Activated naive CD4-positive, alpha-beta T cell treated with anti-CD3 and anti-CD28 coated beads, Interleukin-2, amount 50 U/mL, for 72 hours (primary cell): Measurements from ENCODE around the gene NSUN4. TPM values are rescaled to one million over a fixed set of nuclear protein-coding genes. Genes with fewer than 3 reads are reported as not detected.

ENCODE experiments used
- ATAC-seq, 2 donors: fragments of 150-1000 bp; cut with Tn5 transposase; 2 replicates each; pipeline ENCODE4 v1.10.0; 2021; ENCODE audit warnings: mild to moderate bottlenecking in 2 of 2, moderate library complexity in 2 of 2
- DNase-seq, 2 donors: peaks; one replicate each; pipeline ENCODE4 v3.0.0; 2021 to 2022; ENCODE audit warnings: low spot score in 2 of 2
- H3K27ac Mint-ChIP-seq, 2 donors: one replicate each; pipeline ENCODE4 v1.8.0; 2022; ENCODE audit warnings: mild to moderate bottlenecking in 2 of 2, mixed read lengths in 2 of 2
- H3K36me3 Mint-ChIP-seq, 2 donors: one replicate each; pipeline ENCODE4 v1.8.0; 2022; ENCODE audit warnings: mixed read lengths in 2 of 2
- H3K9me3 Mint-ChIP-seq, 2 donors: one replicate each; pipeline ENCODE4 v1.8.0; 2022; ENCODE audit warnings: mixed read lengths in 2 of 2
- total RNA-seq, 2 donors: library from RNA; stranded (reverse); gene quantifications; one replicate each; pipeline ENCODE4 v1.2.3, GENCODE V29; 2022

NSUN4 gene
- 10 to 100 TPM; 28.2 to 30.2 TPM for total RNA-seq

DNA sequence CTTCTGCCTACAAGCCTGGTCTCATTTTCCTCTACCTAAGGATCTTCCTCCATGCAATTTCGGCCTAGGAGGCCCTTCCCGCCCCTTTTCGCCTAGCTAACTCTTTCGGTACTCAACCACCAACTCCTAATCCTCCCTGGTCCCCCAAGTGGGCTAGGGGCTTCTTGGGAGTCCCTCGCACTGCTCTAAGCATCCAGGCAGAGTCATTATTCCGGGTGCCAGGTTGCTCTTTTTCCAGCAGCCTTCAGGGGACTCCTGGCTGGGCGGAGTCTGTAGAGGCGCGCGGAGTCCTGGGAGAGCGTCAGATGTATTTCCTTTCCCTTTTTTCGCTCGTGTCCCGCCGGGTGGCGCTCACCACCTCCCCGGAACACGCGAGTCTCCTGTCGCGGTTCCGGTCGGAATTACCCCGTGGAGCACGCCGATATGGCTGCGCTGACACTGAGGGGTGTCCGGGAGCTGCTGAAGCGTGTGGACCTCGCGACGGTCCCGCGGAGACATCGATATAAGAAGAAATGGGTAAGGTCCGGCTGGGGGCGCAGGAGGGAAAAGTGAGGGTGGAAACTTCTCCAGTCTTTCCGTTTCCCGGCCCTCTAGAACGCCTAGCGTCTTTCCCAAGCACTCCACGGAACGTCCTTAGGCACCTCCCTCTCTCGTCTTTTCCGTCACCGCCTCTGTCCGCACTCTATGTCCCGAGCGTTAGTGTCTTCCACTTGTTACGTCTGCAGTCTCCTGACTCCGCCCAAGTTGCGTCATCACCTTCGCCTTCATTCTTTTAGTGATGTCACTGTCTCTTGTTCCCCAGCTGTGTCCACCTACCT, at the start of gene NSUN4:
TSS of gene NSUN4 (plus strand) at position 404 of the 818 bp plus-strand sequence. CDS start at position 424, 20 bp downstream.
- Mint-ChIP-seq H3K9me3 (no peaks in the 10 kb centered on the region), H3K27ac (peak within 1 kb of the TSS; percentile 99 to 100), H3K36me3 (peaks cover 19 to 32% of the 10 kb centered on the region in 2 donors)
- DNase-seq (peak; percentile 77 to 86), ATAC-seq (peak; percentile 90 to 93)

DNA sequence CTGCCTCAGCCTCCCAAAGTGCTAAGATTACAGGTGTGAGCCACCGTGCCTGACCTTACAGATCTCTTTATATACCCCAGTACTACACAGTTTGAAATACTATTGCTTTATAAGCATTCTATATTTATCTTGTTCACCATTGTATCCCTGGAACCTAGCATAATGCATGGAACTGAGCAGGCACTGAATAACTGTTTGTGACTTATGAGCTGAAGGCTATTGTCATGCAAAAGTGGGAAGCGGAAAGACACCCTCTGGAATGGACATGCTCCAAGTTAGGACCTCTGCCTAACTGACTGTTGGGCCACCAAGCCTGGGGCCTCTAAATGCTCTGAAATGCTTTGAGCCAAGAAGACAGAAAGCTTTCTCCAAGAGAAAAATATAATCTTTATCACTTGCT, 45.3 kb upstream of the NSUN4 start:
- Mint-ChIP-seq H3K36me3 (peaks cover 10 to 16% of the 10 kb centered on the region in 2 donors), H3K27ac (peak overlapping the region in 1 of 2 donors; percentile 50), H3K9me3 (no peaks in the 10 kb centered on the region)
- ATAC-seq: no peak
- DNase-seq: no peak

DNA sequence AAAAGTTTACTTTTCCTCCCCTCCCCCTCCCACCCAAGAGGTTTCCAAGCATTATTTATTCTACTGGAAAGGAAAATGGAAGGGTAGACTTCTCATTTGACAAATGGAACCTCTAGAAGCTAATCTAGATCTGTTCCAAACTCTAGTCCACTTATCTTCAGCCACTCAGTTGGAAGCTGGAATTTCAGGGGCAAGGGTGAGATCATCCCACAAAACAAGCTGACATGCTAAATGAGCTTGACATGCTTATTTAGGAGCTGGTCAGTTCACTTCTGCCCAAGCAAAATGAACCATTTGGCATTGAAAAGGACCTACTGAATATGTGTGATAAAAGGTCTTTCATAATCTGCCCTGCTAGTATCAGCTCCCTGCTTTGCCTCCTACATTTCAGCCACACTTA, 42.2 kb upstream of the NSUN4 start:
- no peak overlapping the region for H3K27ac Mint-ChIP-seq
- H3K36me3 Mint-ChIP-seq: peaks cover 21 to 36% of the 10 kb centered on the region in 2 donors

DNA sequence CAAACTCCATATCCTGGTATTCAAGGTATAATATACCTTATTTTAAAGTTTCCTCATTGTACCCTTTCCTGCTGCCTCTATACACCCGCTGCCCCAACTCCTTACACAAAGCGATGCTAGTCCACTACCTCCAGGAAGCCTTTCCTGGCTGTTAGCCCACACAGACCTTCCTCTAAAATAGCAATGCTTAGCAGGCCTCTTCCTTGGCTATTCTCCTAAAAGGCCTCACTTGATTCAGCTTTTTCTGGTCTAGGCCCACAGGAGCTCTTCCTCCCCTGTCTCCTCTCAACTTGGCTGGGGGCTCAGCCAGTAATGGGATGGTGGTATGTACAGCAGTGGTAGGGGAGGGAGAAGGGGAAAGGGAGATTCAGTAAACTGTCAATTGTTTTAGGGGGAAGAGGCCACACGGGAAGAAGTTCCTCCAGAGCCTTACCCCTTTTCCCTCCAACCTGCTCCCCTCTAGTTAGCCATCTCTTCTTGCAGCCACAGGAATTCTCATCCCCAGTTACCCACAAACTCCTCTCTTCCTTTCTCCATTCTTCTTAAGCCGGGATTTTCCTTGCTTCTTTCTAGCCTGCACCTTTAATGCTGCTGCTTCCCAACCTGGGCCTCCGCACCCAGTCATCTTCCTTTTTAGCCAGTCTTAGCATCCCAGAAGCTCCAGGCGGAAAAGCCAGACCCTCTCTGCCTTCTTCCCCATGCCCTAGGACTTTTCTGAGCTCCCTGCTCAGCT, 39.8 kb upstream of the NSUN4 start:
- Mint-ChIP-seq H3K27ac (peak overlapping the region; percentile 98 to 99), H3K36me3 (peaks cover 30 to 46% of the 10 kb centered on the region in 2 donors), H3K9me3 (no peaks in the 10 kb centered on the region)
- DNase-seq (no peak), ATAC-seq (no peak)

More for the DNA sequence above, 42.2 kb upstream of the NSUN4 start:
- H3K9me3 Mint-ChIP-seq: no peaks in the 10 kb centered on the region
- ATAC-seq (no peak), DNase-seq (no peak)

DNA sequence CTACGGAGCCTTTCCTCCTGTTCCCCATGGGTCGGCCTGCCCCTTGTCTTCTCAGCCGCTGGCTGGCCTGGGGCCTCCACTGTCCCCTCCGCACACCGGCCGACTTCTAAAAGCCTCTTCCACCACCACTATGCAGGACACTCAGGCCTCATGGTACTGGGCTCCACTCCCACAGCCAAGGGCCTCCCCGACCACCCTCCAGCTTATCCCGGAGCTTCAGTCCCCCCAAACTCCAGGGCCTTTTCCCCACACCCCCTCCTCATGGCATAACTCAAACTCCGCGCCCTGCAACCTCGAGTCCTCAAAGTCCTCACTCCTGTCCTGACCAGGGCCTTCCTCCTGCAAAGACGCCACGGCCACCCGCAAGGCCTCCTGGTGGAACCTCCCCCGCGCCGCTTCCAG, 39.2 kb upstream of the NSUN4 start:
- Mint-ChIP-seq H3K27ac (peak overlapping the region; percentile 98 to 99), H3K9me3 (no peaks in the 10 kb centered on the region), H3K36me3 (peaks cover 30 to 46% of the 10 kb centered on the region in 2 donors)
- DNase-seq: no peak
- ATAC-seq: no peak

DNA sequence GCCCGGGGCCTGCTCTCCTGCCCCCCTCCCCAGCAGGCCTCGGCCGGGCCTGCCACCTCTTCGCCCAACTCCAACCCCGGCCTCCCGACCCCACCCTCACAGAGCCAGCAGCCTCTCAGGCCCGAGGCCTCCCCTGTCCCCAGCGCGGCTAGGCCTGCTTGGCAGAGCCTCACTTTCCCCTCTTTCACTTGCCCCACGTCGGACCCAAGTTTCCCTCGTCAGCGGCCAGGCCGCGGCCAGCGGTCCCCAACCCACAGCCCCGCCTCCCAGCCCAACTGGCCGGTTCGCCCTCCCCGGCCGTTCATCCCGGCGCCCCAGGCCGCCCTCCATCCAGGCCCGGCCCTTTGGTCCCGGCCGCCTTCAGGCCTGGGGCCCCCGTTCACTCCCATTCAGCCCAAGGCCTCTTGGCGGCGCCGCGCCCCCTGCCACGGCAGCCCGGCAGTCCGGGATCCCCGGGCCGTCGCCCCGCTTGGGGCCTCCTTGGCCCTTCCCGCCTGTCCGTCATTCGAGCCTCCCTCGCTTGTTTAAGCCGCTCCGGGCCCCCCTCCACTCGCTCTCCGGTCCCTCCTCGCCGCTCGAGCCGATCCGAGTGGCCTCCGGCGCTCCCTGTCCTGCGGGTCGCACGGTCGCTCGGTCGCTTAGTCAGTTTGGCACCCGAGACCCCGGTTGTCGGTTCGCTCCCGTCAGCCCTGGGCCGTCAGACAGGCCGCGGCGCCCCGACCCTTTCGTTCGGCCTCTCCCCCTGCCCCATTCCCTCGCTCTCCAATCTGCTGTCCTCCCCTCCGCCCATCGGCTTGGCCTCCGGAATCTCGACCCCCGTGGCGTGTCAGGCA, 38.6 kb upstream of the NSUN4 start:
- no peaks in the 10 kb centered on the region for H3K9me3 Mint-ChIP-seq
- ATAC-seq (peak; percentile 36 to 39), DNase-seq (peak; percentile 69 to 74)
- H3K36me3 Mint-ChIP-seq: peaks cover 29 to 42% of the 10 kb centered on the region in 2 donors
- peak overlapping the region; percentile 99 for H3K27ac Mint-ChIP-seq

DNA sequence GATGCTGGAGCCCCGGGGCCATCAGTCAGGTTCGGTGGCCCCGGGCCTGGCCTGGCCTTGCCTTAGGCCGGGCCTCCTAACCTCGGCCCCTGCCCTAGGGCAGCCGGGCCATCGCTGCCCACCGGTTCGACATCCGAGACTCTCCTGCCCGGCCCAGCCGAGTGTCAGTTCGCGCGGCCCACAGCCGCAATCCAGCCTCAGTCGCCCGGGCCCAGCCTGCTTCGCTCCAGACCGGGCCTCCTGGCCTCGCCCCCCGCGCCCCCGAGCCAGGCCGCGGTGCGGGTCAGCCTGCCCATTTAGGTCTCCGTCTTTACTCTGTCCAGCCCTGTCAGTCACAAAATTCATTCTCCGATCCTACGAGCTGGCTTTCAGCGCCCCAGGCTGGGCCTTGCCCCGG, 38.0 kb upstream of the NSUN4 start:
- H3K9me3 Mint-ChIP-seq: no peaks in the 10 kb centered on the region
- peak in 1 of 2 donors; percentile 44 for DNase-seq

DNA sequence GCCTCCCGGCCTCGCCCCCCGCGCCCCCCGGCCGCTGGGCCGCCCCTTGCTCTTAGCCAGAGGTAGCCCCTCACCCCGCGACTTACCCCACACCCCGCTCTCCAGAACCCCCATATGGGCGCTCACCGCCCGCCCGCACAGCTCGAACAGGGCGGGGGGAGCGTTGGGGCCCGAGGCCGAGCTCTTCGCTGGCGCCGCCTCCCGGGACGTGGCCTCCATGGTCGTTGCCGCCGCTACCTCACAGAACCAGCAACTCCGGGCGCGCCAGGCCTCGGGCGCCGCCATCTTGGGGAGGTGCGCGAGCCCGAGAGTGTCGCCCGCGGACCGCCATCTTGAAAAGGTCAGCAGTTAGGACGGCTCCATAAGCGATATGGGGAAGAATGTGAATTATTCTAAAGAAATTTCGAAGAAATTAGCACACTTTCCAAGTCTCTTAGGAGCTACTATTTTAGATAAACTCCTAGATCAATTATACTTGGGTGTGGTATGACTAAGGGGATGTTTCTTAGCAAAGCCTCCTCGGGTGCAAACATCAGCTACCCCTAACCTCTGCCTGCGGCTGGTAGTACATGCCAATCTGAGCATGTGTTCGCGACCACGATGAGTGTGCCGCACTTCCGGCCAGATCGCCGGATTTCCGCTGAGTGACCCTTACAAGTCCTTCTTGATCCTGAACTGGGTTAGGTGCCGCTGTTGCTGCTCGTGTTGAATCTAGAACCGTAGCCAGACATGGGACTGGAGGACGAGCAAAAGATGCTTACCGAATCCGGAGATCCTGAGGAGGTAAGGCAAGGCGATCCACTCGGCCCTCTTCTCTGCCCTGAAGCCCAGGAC, 37.4 kb upstream of the NSUN4 start, which contains the start of the genes LRRC41 and UQCRH:
TSS of gene LRRC41 (minus strand) at position 579 of the 834 bp plus-strand sequence. CDS start at position 285, 294 bp downstream.
TSS of gene UQCRH (plus strand) at position 661 of the 834 bp plus-strand sequence. CDS start at position 730, 69 bp downstream.
- peaks cover 20 to 30% of the 10 kb centered on the region in 2 donors for H3K36me3 Mint-ChIP-seq
- DNase-seq (peak; percentile 92 to 96), ATAC-seq (peak; percentile 84 to 89)
- H3K27ac Mint-ChIP-seq: peak within 1 kb of the TSS; percentile 99
- H3K9me3 Mint-ChIP-seq: no peaks in the 10 kb centered on the region

More for the DNA sequence above, 38.0 kb upstream of the NSUN4 start:
- peak; percentile 8 to 13 for ATAC-seq
- H3K36me3 Mint-ChIP-seq: peaks cover 24 to 35% of the 10 kb centered on the region in 2 donors
- H3K27ac Mint-ChIP-seq: peak overlapping the region; percentile 99

DNA sequence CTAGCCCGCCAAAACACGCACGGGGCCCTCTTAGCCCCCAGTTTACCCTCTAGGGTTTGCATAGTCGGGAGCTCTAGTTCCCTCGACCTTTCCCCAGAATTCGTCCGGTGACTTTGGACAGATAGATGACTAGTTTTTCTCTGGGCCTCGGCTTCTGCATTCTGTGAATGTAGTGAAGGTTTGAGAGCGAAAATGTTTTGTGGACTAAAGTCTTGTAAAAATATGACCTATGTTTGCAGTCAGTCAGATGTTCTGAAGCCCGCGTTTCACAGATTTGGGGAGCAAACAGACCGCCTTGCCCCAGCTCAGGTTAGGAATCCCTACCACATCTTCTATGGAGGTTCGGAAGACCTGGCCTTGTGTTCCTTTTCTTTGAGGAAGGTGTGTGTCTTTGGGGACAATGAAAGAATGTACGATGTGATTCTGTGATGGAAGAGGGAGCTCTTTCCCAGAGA, 36.7 kb upstream of the NSUN4 start:
- no peak for ATAC-seq
- Mint-ChIP-seq H3K27ac (peak overlapping the region; percentile 99), H3K36me3 (peaks cover 23 to 34% of the 10 kb centered on the region in 2 donors), H3K9me3 (no peaks in the 10 kb centered on the region)
- no peak for DNase-seq

DNA sequence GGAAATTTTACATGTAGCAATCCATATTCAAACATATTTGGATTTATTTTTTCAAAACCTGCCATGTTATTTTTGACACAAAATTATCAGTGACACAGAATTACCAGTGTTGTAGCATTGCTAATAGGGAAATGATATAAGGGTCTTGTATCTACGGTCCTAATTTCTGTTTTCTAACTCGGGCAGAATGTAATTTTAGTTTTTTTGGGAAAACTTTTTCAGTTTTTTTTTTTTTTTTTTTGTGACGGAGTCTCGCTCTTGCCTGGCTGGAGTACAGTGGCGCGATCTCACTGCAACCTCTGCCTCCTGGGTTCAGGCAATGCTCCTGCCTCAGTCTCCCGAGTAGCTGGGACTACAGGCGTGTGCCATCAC, 34.5 kb upstream of the NSUN4 start:
- DNase-seq (no peak), ATAC-seq (no peak)
- Mint-ChIP-seq H3K36me3 (peaks cover 30 to 42% of the 10 kb centered on the region in 2 donors), H3K9me3 (no peaks in the 10 kb centered on the region), H3K27ac (peak overlapping the region in 1 of 2 donors; percentile 29)

DNA sequence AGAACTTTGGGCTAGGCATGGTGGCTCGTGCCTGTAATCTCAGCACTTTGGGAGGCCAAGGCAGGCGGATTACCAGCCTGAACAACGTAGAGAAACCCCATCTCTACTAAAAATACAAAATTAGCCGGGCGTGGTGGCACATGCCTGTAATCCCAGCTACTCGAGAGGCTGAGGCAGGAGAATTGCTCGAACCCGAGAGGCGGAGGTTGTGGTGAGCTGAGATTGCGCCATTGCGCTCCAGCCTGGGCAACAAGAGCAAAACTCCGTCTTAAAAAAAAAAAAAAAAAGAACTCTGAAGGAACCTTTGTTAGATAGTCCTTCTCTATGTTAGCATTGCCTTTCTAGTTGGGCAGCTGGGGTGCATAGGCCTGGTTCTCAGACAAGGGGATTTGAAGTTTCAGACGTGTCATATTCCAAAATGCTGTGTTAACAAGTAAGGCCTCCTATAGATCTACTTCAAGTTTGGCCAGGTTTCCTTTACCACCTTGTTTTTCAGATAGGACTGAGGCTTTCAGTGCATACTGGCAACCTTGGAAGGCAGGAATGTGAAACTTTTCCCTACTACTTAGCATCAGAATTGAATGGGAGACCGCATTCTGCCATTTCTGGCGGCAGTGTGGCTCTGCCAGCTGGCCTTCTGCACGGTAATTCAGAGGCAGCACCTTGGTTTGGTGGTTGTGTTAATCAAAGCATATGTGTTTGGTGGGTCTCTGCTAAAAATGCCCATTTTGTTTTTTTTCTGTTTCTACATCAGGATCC, 31.0 kb upstream of the NSUN4 start:
- Mint-ChIP-seq H3K9me3 (no peaks in the 10 kb centered on the region), H3K36me3 (peaks cover 10 to 19% of the 10 kb centered on the region in 2 donors), H3K27ac (no peak overlapping the region)
- no peak for ATAC-seq
- no peak for DNase-seq

DNA sequence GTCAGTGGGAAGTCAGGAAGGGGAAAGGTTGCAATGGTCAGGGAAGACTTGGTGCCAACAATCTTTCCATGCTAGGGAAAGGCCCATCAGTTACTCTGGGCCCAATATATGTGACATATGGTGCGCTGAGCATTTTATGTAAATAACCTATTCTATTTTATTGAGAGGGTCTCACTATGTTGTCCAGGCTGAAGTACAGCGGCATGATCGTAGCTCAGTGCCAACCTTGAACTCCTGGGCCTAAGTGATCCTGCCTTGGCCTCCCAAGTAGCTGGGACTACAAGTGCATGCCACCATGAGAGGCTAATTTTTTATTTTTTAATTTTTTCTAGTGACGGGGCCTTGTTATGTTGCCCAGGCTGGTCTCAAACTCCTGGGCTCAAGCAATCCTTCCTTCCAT, 30.3 kb upstream of the NSUN4 start:
- ATAC-seq: no peak
- DNase-seq: no peak
- H3K27ac Mint-ChIP-seq: no peak overlapping the region
- peaks cover 10 to 19% of the 10 kb centered on the region in 2 donors for H3K36me3 Mint-ChIP-seq
- H3K9me3 Mint-ChIP-seq: no peaks in the 10 kb centered on the region

DNA sequence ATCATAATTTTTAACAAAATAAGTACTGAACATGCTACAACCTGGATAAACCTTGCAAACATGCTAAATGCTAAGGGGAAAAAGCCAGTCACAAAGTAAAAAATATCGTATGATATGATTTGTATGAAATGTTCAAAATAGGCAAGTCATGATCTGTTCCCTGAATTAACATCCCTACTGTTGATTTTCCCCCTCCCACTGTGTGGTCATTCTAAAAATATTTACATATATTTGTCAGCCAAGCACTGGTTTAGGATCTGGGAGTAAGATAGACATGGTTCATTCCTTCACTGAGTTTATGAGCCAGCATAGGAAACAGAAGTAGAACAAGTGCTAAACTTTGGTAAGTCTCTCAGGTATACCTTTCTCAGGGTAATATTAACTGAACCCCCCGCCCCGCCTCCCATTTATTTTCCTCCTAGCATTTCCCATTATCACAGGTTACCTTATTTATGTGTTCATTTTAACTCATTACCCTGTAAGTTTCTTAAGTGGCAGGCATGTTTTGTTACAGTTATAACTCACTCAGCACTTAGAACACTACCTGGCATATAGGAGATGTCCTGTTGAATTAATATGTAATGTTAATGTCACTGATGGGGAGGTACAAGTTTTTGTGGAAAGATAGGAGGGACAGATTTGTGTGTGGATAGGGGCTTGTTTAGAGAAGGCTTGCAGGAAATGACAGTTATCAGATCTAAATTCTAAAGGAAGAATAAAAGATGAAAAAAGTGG, 24.8 kb upstream of the NSUN4 start:
- Mint-ChIP-seq H3K9me3 (no peaks in the 10 kb centered on the region), H3K36me3 (peaks cover 0 to 5% of the 10 kb centered on the region in 2 donors), H3K27ac (no peak overlapping the region)
- no peak for ATAC-seq
- no peak for DNase-seq

DNA sequence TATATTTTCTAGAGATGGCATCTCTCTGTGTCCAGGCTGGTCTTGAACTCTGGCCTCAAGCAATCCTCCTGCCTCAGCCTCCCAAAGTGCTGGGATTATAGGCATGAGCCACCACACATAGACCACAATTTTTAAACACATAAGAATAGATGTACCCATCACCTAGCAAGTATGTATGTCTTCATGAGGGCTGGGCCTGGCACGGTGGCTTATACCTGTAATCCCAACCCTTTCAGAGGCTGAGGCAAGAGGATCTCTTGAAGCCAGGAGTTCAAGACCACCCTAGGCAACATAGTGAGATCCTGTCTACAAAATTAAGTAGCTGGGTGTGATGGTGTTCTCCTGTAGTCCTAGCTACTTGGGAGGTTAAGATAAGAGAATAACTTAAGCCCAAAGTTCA, 23.3 kb upstream of the NSUN4 start:
- Mint-ChIP-seq H3K36me3 (peaks cover 0 to 5% of the 10 kb centered on the region in 2 donors), H3K9me3 (no peaks in the 10 kb centered on the region), H3K27ac (peak overlapping the region in 1 of 2 donors; percentile 44)
- ATAC-seq (no peak), DNase-seq (no peak)
